ENCODE measurements around the gene FCHSD2. TPM values are rescaled to one million over a fixed set of nuclear protein-coding genes. Genes with fewer than 3 reads are reported as not detected.

FCHSD2 gene
- total and polyA plus RNA-seq, 2 of the 13 experiments (the other 11 are each of a cell fraction or from before 2014, with no cell fraction given) = 20.5 to 24.8 TPM

GRCh38 chr11:72953637-72954036 lies 188.5 kb downstream of the FCHSD2 start:
- H3K9me3 ChIP-seq (ENCODE audit: low read length) = no peaks in the 10 kb centered on the region
- no peak overlapping the region for H3K4me3 ChIP-seq (replicated peaks in 1 of 3; ENCODE audit: insufficient read depth in 1 of 3, low read depth in 2 of 3, low read length in 3 of 3)
- in situ Hi-C loops (cut with HindIII; ENCODE audit: extremely low pct_ligation_motif_present, low pct_unique_long_range_greater_than_20kb) (no loop called here), intact Hi-C loops (cut with micrococcal nuclease; ENCODE audit: unreplicated experiment) (no loop called here)
- peaks cover 0 to 7% of the 10 kb centered on the region in 2 experiments; a peak in 1 of 5 replicates for H3K36me3 ChIP-seq (replicated peaks in 1 of 2; ENCODE audit: control insufficient read depth in 1 of 2, insufficient read depth in 2 of 2, low read length in 2 of 2)
- no peak overlapping the region for H2AFZ ChIP-seq (ENCODE audit: low read length)
- H3K4me2 ChIP-seq (ENCODE audit: low read depth, low read length) = no peak overlapping the region
- 99% methylated on average over 2 of the region's 2 CpGs for WGBS (ENCODE audit: low lambda C conversion rate)
- no peaks in the 10 kb centered on the region for H3K79me2 ChIP-seq (ENCODE audit: insufficient read depth, low read length)
- peaks cover 14% of the 10 kb centered on the region for H3K4me1 ChIP-seq (ENCODE audit: insufficient read depth, low read length)
- ATAC-seq = no peak
- H3K9ac ChIP-seq (ENCODE audit: insufficient read depth, low read depth, low read length) = no peak overlapping the region
- ChIA-PET POLR2A (no interaction called here), CTCF (ENCODE audit: low intra/inter-chr PET ratio, low total read pairs) (no interaction called here)
- no TSS peak for BruUV-seq (replicated peaks)
- H4K20me1 ChIP-seq (ENCODE audit: insufficient read depth, low read length) = no peaks in the 10 kb centered on the region
- no peak for FAIRE-seq
- no peak for DNase-seq (ENCODE audit: low spot score)
- H3K27ac ChIP-seq (ENCODE audit: extremely low read length, insufficient read depth, low read length) = no peak overlapping the region
- no peaks in the 10 kb centered on the region for H3K27me3 ChIP-seq (ENCODE audit: control insufficient read depth in 1 of 2, insufficient read depth in 2 of 2, low read length in 2 of 2)
- TF ChIP-seq FOXA1 (IDR thresholded peaks at IDR 0.05) (no peak), FOXA1 (CRISPR knock-in tag; IDR thresholded peaks at IDR 0.05) (no peak), MED1 (CRISPR knock-in tag; IDR thresholded peaks at IDR 0.05) (no peak), REPIN1 (CRISPR knock-in tag; IDR thresholded peaks at IDR 0.05; ENCODE audit: borderline replicate concordance, low read depth) (no peak), RNF2 (conservative IDR thresholded peaks at IDR 0.05; ENCODE audit: low read depth) (no peak), SMARCC2 (IDR thresholded peaks at IDR 0.05) (no peak), TRIM22 (IDR thresholded peaks at IDR 0.05) (no peak), ZNF441 (CRISPR knock-in tag; IDR thresholded peaks at IDR 0.05; ENCODE audit: borderline replicate concordance) (no peak), MAFK (conservative IDR thresholded peaks at IDR 0.05 in 1 of 2, IDR thresholded peaks at IDR 0.05 in 1 of 2; ENCODE audit: low read length in 2 of 2) (no peak), ZNF280D (CRISPR knock-in tag; IDR thresholded peaks at IDR 0.05) (no peak), ZNF746 (CRISPR knock-in tag; IDR thresholded peaks at IDR 0.05) (no peak), KDM1A (CRISPR knock-in tag; IDR thresholded peaks at IDR 0.05) (no peak), ZNF550 (CRISPR knock-in tag; IDR thresholded peaks at IDR 0.05; ENCODE audit: borderline replicate concordance) (no peak), ZBTB26 (CRISPR knock-in tag; IDR thresholded peaks at IDR 0.05; ENCODE audit: borderline replicate concordance) (no peak), ZNF260 (CRISPR knock-in tag; IDR thresholded peaks at IDR 0.05; ENCODE audit: borderline replicate concordance, low read depth) (no peak), KLF15 (CRISPR knock-in tag; IDR thresholded peaks at IDR 0.05; ENCODE audit: borderline replicate concordance) (no peak), BCL3 (CRISPR knock-in tag; IDR thresholded peaks at IDR 0.05) (no peak)
- TF ChIP-seq, protein P1, sequence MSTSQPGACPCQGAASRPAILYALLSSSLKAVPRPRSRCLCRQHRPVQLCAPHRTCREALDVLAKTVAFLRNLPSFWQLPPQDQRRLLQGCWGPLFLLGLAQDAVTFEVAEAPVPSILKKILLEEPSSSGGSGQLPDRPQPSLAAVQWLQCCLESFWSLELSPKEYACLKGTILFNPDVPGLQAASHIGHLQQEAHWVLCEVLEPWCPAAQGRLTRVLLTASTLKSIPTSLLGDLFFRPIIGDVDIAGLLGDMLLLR (CRISPR knock-in tag; IDR thresholded peaks at IDR 0.05) = no peak
